NCI-H2196 (cell line): Measurements from ENCODE around the gene FOXN3.
A peak's percentile ranks its signal among the peaks of the same experiment; 100 is the strongest.
"Not testable (repeated sequence)": the region's sequence is repeated elsewhere in the genome, so short reads cannot be mapped to it uniquely, and the experiment has no call there.

Experiments used
- DNase-seq: peaks from one replicate; lab custom pipeline; 2025; ENCODE audit not compliant: unreplicated experiment; lab: John Stamatoyannopoulos, UW

FOXN3 gene

DNA sequence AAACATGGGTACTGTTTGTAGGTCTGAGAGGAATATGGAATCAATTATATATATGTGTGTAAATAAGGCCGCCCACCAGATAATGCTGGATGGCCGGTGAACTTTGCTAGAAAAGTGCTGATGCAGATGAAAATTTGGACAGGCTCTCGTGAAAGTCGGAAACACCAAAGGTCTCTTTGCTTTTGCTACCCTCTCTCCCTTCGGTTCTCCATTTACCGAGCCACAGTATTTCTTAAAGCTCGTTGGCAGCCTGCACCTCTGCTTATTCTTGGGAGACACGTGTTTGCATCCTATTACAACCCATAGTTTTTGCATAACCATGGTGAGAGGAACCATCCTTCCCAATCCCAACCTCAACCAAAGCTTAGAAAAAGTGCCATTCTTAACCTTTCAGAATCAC is 109.6 kb downstream of the FOXN3 start:
- no peak for DNase-seq

DNA sequence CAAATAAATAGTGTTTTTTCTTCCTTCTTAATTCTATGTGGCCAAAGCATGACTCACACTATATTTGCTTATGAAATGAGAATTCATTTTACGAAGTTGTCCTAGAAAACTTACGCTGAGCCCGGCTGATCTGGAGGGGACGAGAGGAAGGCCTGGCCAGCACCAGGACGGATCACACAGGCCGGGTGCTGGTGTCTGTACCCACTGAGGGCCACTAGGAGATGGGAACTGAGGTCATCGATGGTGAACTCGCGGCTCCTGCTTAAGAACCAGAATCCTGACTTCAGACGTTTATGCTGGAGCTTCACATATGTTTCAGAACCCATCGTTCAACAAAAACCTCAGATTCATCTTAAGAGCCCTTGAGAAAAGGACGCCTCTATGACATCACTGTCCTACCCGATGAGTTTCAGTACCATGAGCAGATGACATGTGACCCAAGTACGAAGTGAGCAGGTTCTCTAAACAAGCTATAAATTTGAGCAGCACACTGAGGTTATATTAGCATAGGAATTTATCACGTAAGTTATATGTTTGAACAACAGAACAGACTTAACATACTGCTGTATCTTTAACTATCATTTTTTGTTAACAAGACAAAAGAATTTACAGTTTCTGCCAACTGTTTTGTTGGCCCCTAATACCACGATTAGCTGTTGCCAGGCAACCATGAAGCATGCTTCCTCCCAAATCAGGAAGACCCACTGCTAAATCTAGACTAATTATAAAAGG is 111.9 kb downstream of the FOXN3 start:
- peak; percentile 24 for DNase-seq

DNA sequence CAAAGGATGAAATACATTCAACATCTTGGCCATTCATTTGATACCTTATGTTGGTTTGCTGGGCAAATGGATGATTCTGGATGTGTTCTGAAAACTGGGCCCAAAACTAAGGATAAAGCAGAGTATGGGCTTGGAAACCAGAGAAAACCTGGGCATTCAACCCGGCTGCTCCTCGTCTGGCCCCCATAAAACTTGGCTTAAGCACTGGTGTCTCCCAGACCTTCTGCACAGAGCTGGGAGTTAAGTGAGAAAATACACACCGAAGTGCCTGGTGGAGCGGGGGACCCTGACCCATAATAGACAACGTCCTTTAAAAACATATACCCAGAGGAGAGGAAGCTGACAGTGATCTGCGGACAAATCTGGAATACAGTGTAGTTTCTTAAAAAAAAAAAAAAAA is 112.5 kb downstream of the FOXN3 start:
- DNase-seq: no peak

DNA sequence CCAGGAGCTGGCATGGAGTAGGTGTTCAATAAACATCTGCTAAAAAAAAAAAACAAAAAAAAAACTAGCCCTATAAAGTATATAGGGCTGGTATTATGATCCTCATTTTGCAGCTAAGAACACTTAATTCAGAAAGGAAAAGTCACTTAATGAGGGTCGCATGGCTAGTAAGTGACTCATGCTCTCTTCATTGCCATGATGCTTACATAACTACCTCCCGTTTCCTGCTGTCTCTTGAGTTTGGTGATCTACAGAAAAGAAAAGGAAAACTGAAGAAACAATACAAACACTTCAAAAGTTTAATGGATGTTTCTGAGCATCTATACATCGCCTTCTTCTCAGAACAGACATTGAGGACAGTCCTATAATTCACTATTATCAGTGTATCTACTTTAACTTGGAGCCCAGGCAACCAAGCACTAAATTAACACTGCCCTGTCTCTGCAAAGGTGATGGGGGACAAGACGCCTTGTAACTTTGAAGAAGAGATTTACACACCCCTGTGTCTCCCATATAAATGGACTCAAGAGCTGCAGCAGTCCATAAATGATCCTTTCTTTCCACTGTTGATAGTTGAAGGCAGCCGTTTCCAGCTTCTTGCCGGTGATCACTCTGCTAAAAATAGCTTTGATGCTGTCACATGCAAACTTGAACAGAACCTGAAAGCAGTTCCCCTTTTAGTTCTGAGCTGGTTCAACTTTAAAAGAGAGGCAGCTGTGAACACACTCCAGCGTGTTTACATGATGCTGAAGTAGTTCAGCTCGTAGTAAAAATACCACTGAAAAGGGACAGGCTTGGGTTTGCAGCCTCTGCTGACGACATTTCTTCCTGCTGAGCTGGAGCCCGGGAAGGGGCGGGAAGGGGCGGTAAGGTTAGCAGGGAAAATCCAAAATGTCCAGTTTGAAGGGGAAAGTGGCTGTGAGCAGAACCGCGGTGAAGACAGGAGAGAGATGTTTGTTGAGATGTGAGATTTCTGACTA is 113.3 kb downstream of the FOXN3 start:
- peak; percentile 49 for DNase-seq

DNA sequence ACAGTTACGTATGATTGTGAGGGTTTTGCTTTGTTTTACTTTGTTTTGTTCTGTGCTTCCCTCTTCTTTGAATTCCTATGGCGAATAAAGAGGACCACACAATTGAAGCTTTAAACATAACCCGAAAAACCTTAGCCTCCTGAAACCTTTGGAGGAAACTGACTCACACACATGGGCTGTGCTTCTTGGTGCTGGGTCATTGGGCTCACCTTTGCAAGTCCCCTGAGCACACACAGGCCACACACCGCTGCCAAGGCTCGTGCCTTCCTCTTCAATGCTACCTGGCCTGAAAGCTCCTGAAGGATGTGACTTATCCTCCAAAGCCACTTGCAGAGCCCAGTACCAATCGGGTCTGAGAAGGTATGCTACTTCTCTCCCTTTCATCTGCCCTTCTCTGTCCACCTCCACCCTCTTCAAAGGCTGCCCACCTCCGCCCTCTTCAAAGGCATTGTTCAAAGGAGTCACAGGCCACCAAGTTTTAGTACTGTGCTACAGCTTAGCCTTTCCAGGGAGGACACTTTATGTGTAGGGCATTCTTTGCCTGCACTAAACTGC is 114.6 kb downstream of the FOXN3 start:
- DNase-seq: no peak

DNA sequence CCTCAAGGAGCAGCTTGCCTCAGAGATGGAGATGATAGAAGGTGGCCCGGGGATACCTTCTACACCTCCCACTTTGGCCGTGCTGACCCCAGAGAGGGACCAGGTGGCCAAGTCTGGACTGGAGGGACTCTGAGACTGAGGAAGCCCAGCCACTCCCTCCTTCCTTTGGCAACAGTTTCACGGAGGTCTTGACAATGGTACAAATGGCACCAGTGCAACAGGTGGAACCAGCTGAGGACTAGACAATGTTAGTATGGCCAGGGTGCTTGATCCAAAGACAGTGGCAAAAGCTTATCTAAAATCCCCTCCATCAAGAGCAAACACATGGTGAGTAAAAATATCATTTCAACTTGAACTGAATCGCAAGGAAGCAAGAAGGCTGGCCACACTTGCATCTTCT is 117.4 kb downstream of the FOXN3 start:
- DNase-seq: no peak

DNA sequence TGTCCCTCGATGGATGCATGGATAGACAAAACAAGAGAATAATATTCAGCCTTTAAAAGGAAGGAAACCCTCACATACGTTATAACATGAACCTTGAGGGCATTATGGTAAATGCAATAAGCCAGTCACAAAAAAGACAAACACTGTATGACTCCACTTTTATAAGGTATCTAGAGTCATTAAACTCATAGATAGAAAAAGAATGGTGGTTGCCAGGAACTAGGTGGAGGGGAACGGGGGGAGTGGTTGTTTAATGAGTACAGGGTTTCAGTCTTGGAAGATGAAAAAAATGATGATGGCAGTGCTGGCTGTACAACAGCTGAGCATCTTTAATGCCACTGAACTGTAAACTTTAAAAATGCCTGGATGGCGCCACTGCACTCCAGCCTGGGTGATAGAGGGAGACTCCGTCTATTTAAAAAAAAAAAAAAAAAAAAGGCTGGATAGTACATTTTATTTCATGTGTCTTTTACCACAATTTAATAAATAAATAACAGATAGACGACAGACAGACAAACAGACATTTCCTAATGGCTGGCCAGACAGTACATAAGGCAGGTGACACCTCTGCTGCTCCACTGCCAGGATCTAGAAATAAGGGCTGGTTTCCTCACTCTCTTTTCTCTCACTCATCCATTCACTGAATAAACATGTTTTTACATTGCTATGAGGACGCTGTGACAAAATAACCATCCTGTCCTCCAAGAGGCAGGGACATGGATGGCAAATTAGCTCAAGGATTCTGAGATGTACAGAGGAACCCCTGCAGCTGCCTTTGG is 118.8 kb downstream of the FOXN3 start:
- peak; percentile 31 for DNase-seq

DNA sequence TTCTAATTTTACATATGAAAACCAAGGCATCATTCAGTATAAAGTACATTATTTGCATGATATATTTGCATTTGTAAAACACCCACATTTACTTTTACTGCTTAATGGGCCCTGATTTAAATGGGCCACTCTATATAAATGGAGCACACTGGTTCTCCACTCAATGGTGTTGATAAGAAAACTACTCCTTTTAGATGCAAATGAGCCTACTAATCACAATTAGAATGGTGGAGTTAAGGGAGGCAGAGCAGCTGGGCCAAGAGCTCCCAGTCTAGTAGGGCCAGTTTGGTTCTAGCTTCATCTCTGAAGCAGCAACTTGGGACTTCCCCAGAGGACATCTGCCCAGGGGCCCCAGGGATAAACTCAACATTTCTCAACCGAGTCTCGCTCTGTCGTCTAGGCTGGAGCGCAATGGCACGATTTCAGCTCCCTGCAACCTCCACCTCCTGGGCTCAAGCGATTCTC is 120.7 kb downstream of the FOXN3 start:
- no peak for DNase-seq

DNA sequence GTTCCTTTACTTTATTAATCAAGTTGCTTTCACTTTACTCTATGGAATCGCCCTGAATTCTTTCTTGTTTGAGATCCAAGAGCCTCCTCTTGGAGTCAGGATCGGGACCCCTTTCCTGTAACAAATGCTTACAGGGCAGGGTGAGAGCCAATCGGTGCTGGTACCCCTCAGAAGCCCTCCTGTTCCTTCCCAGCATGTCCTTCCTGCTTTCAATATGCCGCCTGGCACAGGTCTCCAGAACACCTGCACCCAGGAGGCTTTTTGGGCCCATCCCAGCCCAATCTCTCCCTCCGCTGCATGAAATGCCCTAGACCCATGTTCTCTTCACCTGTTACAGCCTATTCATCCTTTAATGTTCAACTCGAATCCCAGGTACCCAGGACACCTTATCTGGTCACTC is 122.2 kb downstream of the FOXN3 start:
- no peak for DNase-seq

DNA sequence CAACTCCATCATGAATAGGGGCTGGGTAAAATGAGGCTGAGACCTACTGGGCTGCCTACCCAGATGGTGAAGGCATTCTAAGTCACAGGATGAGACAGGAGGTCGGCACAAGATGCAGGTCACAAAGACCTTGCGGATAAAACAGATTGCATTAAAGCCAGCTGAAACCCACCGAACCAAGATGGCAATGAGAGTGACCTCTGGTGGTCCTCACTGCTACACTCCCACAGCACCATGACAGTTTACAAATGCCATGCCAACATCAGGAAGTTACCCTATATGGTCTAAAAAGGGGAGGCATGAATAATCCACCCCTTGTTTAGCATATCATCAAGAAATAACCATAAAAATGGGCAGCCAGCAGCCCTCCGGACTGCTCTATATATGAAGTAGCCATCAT is 122.6 kb downstream of the FOXN3 start:
- DNase-seq: not testable (repeated sequence)

DNA sequence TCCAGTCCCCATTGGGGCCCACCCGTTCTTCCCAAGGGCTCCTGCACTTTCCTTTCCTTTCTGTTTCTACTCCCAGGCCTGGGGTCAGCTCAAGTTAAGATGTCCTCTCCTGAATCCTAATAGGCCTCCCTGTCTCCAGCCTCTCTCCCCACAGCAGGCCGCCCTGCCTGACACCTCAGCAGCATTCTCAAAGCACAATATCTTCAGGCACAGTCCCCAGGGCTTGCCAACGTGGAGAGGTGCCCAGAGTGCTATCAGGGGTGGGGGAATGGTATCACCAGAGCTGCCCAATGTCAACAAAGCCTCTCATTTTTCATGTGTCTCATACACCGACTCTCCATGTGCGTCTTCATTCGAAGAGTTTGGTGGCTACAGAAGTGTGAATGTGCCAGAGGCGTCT is 123.0 kb downstream of the FOXN3 start:
- peak; percentile 14 for DNase-seq

DNA sequence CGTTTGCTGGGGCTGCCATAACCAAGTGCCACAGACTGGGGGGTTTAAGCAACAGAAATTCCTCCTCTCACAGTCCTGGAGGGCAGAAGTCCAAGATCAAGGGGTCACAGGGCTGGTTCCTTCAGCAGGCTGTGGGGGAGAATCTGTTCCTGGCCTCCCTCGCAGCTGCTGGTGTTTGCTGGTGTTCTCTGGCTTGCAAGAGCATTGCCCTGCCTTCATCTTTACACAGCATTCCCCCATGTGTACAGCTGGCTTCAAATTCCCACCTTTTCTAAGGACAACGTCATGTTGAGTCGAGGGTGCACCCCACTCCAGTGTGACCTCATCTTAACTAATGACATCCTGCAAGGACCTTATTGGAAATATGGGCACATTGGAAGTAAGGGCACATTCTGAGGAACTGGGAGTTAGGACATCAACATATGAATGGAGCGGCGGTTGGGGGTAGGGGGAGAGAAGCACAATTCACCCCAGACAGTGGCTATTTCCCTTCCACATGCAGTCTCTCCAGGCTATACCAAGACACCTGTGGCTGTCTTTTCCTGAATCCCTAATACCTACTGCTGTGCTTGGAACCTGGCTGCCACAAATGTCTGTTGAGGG is 123.6 kb downstream of the FOXN3 start:
- no peak for DNase-seq

DNA sequence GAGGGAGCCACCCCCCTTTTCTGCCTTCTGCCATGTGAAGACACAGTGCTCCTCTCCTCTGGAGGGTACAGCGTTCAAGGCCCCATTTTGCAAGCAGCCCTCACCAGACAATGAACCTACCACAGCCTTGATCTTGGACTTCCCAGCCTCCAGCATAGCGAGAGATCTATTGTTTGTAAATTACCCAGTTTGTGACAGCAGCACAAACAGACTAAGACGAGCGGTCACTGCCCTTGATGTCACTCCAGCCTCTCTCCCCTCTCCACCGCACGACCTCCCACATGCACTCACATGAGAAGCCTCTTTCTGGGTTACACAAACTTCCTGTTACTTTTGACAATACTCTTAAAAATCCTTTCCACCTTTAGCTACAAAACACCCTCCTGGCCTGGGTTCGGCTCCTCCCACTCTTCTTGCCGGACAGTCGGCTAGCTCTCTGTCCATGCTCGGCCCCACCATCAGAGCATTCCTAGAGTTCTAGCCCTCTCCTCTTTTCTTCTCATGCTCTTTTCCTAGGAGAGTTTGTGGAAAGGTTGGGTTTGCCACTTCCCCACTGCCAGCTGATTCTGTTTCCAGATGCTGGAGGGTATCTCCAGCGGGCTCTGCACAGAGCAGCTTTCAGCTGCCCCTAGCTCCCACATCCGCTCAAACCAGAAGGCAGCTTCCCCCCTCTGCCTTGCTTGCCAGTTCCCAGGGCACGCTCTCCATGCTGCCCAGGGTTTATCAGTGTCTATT is 124.3 kb downstream of the FOXN3 start:
- no peak for DNase-seq

DNA sequence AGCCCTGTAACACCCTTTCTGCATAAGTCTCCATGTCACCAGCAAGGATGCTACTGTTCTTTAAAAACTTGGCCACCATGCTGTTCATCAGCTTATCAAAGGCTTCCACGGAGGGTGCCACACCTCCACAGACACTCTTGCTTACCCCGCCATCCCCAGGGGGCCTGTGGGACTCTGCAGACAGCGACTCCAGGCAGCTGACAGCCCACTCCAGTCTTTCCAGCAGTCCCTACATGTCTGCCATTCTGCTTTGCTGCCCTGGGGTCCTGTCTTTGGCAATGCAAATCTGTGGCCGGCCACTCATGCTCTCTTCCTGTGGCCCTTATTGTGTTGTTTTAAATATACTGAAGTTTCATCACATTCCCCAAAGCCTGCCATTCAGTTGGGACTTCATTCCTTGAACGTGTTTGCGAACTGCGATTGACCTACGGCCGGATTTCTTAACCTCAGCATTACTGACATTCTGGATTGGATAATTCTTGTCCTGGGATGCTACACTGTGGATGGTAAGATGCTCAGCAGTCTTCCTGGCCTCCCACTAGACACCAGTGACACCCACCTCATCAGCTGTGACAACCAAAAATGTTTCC is 125.6 kb downstream of the FOXN3 start:
- no peak for DNase-seq

DNA sequence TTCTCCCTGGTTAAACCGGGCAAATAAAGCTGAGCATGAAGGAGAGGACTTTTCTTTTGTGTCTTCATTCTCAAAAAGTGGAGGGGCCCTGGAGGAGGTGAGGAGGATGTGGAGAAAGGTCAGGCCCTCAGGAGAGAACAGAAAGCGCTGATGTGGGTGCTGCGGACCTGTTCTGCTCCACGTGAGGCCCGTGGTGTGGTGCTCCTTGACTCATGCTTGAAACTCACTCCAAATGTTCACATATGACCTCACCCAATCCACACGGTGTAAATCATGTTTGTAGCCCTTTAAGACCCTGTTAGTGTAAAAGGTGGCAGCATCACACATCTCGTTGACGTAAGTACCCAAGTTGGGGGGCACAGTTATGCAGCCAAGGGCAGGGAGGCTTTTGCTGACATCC is 126.2 kb downstream of the FOXN3 start:
- no peak for DNase-seq

DNA sequence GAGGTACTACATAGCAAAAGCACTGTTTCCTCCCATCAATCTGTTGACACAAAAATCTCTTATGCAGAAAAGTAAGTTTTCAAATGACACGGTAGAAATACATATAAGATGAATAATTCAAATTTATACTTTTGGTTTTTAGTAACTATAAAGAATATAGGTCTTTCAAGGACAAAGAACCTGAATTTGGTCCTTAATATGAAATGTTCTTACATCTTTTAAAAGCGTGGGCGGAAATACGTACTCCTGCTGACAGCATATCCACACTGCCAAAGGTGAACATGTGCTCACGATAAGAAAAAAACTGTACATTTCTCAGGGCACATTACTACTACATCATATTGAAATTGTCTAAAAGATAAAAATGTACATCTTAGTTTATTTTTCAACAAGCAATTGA is 127.6 kb downstream of the FOXN3 start:
- DNase-seq: no peak

DNA sequence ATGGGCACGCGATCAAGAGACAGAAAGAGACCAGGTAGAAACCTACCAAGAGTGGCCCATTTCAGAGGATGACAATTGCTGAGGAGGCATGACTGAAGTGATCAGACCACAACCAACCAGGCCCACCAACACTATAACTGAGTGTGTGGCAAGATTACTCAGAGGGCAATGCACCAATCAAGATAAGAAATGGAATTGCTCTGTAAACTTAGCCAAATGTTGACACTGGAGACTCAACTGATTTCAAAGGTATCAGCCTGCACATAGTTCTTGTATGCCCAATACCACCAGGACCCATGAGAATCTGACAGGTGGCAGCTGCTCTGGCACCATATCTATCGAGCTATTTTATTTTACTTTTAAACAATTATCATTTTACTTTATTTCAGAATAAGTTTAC is 128.9 kb downstream of the FOXN3 start:
- DNase-seq: no peak

DNA sequence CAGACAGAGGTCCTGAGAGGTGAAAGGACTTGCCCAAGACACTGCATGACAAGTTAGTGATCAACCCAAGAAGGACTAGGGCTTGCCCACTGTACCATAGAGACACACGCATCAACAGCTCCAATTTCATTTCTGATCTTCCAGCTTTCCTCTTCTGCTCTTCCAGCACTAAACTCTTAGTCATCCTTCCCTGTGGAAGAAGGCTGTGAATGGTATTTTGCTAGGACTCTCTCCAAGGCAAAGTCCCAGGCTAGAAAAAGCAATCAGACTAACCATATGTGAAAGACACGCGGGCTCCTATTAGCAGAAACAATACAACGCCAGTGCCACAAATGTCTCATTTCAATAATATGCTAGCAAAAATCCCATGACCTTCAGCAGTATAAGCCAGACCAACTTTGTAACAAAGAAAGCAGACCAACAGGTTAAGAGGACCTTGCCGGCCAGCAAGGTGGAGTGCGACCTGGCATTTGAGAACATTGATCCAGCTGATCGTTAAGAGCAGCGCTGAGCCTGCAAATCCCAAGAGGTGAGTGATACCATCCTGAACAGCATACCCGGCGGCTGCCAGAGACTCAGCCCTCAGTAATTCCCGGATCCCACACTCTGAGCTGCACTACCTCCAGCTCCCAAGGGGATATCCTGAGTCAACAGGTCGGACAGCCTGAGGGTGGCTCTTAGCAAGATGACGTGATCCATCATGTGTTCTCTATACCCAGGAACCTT is 132.5 kb downstream of the FOXN3 start:
- DNase-seq: no peak
